Thoracic aorta endothelial cell (primary cell): ENCODE results near the gene ABCB8. TPM values are rescaled to one million over a fixed set of nuclear protein-coding genes. Genes with fewer than 3 reads are reported as not detected.

ENCODE experiments used
- total RNA-seq: library from RNA; depleted of rRNA; stranded (reverse); fragments of >200 nt; gene quantifications from 2 replicates; pipeline ENCODE4 v1.2.3, GENCODE V29; 2012

The ABCB8 gene
- total RNA-seq, result 31.0 and 31.9 TPM in 2 replicates

GRCh38 chr7:151028131-151028947 is at the start of gene ABCB8:
TSS of gene ABCB8 (plus strand) at chr7:151028450. CDS start at chr7:151028516, 66 bp downstream.

GRCh38 chr7:150990416-150991186 is 37.6 kb upstream of the ABCB8 start, which contains the start of gene NOS3:
TSS of gene NOS3 (plus strand) at chr7:150991017. CDS start at chr7:150993804, 2,787 bp downstream.

GRCh38 chr7:151024435-151025056 is 3.7 kb upstream of the ABCB8 start, which contains the start of gene ATG9B:
TSS of gene ATG9B (minus strand) at chr7:151024494. CDS start at chr7:151024423, 71 bp downstream.

GRCh38 chr7:151047976-151048815 is 19.9 kb downstream of the ABCB8 start, which contains the start of gene ASIC3:
TSS of gene ASIC3 (plus strand) at chr7:151048531. CDS start at chr7:151048886, 355 bp downstream.

GRCh38 chr7:151057506-151057988 is 29.3 kb downstream of the ABCB8 start, which contains the start of gene CDK5:
TSS of gene CDK5 (minus strand) at chr7:151057897. CDS start at chr7:151057848, 49 bp downstream.

GRCh38 chr7:151059367-151060112 is 31.3 kb downstream of the ABCB8 start, which contains the start of gene SLC4A2:
TSS of gene SLC4A2 (plus strand) at chr7:151059589. CDS start at chr7:151061988, 2,399 bp downstream.

GRCh38 chr7:151080522-151081169 is 52.4 kb downstream of the ABCB8 start, which contains the start of gene FASTK:
TSS of gene FASTK (minus strand) at chr7:151080809. CDS start at chr7:151080766, 43 bp downstream.

GRCh38 chr7:151083071-151083823 is 55.0 kb downstream of the ABCB8 start, which contains the start of gene TMUB1:
TSS of gene TMUB1 (minus strand) at chr7:151083493. CDS start at chr7:151082563, 930 bp downstream.

GRCh38 chr7:151085691-151086620 is 57.7 kb downstream of the ABCB8 start, which contains the start of gene AGAP3:
TSS of gene AGAP3 (plus strand) at chr7:151086475. CDS start at chr7:151086742, 267 bp downstream.

Other genes with a start within 250 kb of the ABCB8 start
- gene TMEM176B, start 228.1 kb upstream of the ABCB8 start, total RNA-seq, result not detected in 2 replicates
- not detected in 2 replicates for gene TMEM176A, start 227.7 kb upstream of the ABCB8 start, total RNA-seq
- not detected in 2 replicates for gene AOC1, start 175.9 kb upstream of the ABCB8 start, total RNA-seq
- under 0.01 and 0.07 TPM in 2 replicates for gene KCNH2, start 50.1 kb upstream of the ABCB8 start, total RNA-seq
- gene NOS3, start 37.4 kb upstream of the ABCB8 start, total RNA-seq, result 86.2 and 96.3 TPM in 2 replicates
- under 0.01 and 0.07 TPM in 2 replicates for gene ATG9B, start 4.0 kb upstream of the ABCB8 start, total RNA-seq
- 0.07 TPM in 1 of 2 replicates, not detected in the other for gene ASIC3, start 20.1 kb downstream of the ABCB8 start, total RNA-seq
- 14.5 and 14.6 TPM in 2 replicates for gene CDK5, start 29.4 kb downstream of the ABCB8 start, total RNA-seq
- gene SLC4A2, start 31.1 kb downstream of the ABCB8 start, total RNA-seq, result 65.5 and 69.3 TPM in 2 replicates
- 46.4 and 50.1 TPM in 2 replicates for gene FASTK, start 52.4 kb downstream of the ABCB8 start, total RNA-seq
- gene TMUB1, start 55.0 kb downstream of the ABCB8 start, total RNA-seq, result 13.6 and 21.9 TPM in 2 replicates
- 97.4 and 112 TPM in 2 replicates for gene AGAP3, start 58.0 kb downstream of the ABCB8 start, total RNA-seq
- gene GBX1, start 139.2 kb downstream of the ABCB8 start, total RNA-seq, result not detected in 2 replicates
- gene ASB10, start 158.8 kb downstream of the ABCB8 start, total RNA-seq, result not detected in 2 replicates
- not detected in 2 replicates for gene H2BK1, start 182.0 kb downstream of the ABCB8 start, total RNA-seq
- gene ABCF2, start 198.8 kb downstream of the ABCB8 start, total RNA-seq, result 77.8 and 86.2 TPM in 2 replicates
- gene CHPF2, start 204.0 kb downstream of the ABCB8 start, total RNA-seq, result 59.7 and 61.5 TPM in 2 replicates
- gene SMARCD3, start 220.2 kb downstream of the ABCB8 start, total RNA-seq, result 5.6 and 5.8 TPM in 2 replicates